Stimulated activated CD8-positive, alpha-beta memory T cell treated with anti-CD3 and anti-CD28 coated beads, Interleukin-2, amount 100 ng/mL, for 48 hours (primary cell): ENCODE measurements around the gene LMNA.
A peak's percentile ranks its signal among the peaks of the same experiment; 100 is the strongest.

Experiments
- DNase-seq, 2 donors: peaks; one replicate each; pipeline ENCODE4 v3.0.0-alpha.2; 2020; ENCODE audit warnings: low read depth in 2 of 2

Gene LMNA

DNA sequence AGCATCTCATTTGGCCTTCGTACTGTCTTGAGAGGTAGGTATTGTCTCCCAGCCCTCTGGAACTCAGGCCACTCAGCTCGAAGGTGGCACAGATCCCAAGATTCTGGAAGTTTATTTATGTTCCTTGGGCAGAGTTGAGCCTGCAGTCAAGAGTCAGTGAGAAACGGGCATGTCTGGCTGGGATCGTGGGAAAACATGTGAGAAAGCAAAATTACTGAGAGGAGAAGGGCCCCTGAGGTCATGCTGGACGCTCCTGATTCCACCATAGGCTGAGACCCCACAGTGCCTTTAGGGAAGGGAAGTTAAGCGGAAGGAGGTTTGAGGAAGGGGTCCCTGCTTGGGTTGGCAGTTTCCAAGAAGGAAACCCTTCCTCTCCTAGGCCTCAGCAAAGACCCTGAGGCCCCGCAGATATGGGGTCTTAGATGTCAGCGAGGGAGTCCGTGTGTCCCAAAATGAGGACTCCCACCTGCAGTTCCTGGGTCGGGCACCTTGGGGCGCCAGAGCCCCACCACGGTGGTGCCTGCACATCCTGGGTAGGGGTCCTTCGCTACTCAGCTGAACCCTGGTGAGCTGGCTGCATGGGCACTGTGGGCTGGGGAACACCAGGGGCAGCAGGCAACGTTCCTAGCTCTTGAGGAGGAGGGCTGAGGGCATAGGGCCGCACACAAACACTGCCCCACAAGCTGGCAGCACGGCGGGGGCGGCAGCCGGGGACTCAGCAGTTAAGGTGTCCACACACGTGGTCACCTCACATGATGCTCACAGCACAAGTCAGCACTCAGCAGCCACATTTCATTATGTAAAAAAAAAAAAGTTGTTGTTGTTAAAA lies 26.6 kb downstream of the LMNA start:
- DNase-seq = peak in 1 of 2 donors; percentile 41

DNA sequence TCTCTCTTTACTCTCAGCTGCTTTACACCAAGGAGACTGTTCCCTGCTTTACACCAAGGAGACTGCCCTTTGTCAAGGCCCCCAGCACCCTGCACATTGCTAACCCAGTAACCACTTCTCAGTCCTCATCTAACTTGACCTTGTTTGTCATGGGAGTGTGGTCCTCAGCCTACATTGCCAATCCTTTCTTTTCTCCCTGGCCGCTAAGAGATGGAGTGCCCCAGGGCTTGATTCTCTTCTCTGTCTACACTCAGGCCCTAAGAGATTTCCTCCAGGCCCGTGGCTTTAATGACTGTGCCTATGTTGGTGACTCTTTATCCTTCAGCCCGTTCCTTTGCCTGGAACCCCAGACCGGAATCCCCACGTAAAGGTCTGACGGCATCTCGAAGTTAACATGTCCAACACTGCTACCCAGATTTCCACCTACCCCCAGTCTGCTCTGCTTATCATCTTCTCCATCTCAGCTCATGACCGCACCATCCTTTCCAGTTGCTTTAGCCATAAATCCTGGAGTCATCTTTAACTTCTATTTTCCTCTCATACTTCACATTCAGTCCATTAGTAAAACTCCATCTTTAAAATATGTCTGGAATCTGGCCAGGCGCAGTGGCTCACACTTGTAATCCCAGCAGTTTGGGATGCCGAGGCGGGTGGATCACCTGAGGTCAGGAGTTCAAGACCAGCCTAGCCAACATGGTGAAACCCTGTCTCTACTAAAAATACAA lies 29.4 kb downstream of the LMNA start:
- DNase-seq = no peak

DNA sequence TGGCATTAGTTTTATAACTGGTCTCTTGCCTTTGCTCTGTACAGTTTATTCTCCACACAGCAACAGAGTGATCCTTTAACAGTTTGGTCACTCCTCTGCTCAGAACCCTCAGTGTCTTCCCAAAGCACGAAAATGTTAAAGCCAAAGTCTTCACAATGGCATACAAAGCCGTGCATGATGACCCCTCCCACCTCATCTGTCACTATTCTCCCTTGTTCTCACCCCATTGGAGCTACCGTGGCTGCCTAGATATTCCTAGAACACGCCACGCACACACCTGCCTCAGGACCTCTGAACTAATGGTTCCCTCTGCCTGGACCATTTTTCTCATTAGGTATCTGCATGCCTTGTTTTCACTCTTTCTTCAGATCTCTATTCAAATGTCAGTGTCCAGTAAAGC lies 30.2 kb downstream of the LMNA start:
- no peak for DNase-seq

DNA sequence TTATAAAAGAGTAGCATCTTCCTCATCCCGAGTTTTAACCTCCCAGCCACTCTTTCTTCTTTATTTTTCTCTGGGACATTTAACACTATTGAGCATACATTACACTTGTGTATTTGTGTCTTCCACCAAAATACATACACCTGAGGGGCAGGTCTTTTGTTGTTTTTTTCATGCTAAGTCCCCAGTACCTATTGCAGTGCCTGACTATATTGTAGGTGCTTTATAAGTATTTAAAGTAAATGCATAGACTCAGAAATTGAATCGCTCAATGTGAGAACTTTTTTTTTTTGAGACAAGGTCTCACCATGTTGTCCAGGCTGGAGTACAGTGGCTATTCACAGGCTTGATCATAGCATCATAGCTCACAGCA lies 31.1 kb downstream of the LMNA start:
- DNase-seq = no peak

DNA sequence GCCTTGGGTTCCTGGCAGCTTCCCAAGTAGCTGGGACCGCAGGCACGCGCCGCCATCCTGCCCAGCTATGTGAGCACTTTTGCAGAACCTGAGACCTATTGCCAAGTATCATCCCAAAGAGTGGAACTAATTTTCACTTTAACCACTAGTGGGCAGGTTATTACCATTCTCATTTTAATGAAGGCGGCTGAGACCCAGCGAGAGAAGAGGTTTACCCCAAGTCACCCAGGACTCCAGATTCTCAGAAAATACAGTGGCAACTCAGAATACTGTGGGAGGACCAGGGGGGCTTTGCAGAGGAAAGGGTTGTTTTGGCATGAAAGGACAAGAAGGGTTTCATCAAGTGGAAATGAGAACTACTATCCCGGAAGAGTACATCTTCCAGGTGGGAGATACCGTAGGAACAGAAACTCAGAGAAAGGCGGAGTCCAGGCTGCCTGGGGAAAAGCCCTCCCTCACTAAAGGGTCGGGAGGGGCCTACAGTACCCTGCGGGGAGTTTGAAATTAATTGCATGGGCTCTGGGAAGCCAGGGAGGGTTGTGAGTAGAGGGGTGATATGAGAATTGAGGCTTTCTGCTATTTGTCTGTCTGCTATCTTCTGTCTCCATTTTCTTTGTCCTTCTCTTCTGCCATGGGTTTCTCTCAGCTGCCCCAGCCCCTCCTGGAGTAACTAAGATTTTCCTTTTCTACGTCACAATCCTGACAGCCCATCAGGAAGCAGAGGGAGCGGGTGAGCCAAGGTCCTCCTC lies 31.7 kb downstream of the LMNA start:
- DNase-seq = no peak

DNA sequence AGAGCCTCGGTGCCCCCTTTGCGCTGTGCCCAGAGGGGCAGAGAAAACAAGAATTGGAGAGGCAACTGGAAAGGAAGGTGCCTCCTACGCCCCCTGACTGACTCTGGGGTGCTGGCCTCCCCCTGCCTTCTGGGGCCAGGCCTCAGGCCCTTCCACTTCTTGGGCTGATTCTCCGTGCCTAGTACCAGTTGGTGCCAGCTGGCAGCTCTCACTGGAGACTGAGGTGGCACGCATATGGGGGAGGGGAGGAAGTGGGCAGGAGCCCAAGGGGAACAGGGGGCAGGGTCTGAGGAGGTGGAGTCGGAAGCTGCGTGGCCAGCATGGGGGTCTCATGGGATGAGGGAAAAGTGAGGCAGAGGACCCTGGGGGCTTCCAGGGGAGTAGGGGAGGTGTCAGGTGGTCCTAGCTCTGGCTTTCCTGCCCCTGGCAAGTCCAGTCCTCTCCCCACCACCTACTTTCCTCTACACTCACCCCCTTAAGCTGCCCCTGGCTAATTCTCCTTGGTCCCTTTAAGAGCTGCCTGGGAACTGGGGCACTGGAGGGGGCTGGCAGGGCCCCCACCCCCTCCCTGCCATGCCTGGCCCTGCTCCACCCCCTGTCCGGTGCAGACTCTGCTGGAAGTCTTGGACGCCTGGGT lies 32.4 kb downstream of the LMNA start:
- no peak for DNase-seq

DNA sequence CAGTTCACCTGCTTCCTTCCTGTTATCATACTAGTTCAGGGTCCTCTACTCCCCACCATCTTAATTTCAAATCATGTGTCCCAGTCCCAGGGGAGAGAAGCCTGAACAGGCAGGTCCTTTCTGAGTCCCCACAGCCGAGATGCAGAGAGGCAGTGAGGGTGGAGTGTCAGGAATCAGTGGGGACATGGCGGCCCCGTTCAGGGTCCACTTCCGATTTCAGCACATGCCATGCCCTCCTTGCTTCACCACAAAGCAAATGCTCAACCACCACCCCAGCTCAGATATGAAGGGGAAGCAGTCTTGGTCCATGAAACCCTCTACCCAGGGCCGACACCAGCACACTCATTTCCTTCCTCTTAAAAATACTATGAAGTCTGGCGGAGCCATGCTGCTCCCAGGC lies 33.7 kb downstream of the LMNA start:
- no peak for DNase-seq

DNA sequence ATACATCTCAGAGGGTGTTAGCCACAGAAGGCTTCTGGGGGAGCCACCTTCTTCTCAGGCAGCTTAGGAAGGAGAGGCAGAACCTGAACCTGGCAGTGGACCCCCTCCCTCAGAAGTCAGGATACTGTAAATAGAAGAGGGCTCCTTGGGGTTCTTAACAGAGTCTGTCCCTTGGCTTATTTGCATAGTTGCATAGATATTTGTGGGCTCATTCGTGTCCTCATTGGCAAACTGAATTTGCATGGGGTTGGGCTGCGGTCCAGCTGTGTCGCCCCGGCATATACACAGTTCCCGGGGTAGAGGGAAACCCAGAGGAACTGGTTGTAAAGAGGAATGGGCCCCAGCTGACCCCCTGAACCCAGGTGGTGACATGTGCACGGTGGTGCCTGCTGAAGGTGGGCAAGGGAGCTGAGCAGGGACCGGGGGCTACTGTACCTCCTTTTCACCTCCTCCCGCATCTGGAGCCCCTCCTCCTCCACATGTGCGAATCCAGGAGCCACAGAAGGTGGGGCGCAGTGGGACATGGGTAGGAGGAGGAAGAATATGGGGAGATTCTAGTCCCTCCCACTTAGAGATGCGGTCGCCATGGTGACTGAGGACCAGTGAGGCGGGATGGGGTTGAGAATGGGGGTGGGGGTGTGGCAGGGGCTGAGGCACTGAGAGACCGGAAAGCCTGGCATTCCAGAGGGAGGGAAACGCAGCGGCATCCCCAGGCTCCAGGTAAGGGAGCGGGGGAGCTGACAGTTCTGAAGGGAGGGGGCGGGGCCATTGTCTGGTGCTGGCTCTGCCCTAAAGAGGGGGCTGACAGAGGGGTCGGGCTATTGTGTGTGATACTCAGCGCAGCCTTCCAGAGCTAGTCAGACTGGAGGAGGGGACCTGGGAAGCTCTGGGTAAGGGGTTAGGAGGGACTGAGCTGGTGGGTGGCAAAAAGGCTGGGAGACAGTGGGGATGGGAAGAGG lies 35.1 kb downstream of the LMNA start:
- DNase-seq = no peak

DNA sequence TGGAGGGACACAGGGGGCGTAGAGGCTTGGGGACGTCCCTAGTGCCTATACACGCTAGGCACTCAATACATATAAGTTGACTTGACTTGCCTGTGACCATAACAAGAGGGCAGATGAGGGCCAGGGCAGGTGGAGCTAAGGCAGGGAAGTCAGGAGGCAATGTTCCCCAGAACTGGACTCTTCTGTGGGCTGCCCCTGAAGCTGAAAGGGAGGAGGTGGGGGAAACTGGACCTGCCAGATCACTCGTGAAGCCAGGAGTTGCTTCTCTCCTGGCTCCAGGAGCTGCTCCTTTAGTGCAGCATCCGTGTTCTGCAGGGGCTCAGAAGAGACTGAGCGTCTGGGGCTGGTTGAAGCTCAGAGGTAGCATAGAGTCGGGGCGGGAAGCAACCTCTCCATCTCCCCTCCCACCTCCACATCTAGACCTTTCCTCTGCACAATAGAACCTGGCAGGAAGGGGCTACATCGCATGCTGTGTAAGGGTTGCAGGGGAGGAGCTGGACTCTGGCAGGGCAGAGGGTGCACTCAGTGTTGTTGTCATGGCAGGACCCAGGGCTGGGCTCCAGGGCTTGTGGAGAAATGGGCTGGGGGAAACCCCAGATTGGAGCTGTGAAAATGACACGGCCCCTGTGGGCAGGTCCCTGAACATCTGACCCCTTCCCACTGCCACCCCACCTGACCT lies 36.0 kb downstream of the LMNA start:
- no peak for DNase-seq

DNA sequence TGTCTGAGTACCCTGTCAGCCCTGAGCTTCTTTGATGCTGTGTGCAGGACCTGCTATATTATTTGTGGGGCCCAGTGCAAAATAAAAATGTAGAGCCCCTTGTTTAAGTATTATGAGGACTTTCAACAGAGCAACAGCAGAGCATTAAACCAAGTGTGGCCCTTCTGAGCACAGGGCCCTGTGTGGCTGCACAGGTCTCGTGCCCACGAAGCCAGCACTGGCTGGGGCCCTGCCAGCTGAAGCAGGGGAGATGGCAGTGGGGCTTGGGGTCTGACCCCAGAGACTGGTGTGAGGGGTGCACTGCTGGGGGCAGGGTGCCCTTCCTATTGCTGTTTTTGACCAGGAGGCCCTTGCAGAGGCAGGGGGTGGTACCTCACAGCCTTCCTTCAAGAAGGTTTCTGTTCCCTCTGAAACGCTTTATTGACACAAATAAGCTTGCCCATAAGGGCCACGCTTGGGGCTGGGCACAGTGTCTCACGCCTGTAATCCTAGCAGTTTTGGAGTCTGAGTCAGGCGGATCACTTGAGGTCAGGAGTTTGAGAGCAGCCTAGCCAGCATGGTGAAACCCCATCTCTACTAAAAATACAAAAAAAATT lies 36.7 kb downstream of the LMNA start:
- DNase-seq = no peak

DNA sequence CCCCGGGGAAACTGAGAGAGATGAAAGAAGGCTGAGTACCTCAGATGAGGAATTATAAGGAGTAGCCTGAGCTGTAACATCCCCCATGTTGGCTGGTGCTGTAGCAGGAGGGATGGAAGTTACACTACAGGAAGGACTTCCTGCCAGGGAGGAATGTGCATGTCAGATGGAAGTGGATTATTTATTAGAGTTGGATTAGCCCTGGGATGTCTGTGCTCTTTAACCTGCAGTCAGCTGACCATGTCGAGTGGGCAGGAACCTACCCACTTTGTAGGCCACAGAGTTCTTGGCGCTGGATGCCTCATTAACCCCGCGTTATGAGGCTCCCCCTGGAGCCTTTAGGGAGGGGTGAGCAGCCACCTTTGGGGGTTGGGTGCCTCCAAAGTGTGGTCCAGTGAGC lies 38.1 kb downstream of the LMNA start:
- no peak for DNase-seq

DNA sequence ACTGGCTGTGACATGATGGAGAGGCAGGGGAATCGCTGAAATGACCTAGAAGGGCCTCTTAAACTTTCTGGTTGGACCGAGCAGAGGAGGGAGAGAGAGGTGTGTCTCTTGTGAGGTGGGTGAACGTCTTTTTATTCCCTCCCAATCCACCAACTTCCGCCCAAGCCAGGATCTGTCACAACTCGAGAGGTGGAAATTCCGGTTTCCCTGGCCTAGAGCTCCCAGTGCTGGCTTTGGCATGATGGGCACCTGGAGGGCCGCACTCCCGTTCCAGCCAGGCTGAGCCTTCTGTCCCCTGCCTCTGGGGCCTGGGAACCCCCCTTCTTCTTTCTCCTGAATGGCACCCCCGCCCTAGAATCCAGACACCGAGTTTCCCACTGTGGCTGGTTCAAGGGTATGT lies 38.9 kb downstream of the LMNA start, which contains the start of gene SEMA4A:
SEMA4A (plus strand) TSS at position 224 of the 400 bp plus-strand sequence. CDS start 994 bp downstream, outside the sequence.
- DNase-seq = no peak

DNA sequence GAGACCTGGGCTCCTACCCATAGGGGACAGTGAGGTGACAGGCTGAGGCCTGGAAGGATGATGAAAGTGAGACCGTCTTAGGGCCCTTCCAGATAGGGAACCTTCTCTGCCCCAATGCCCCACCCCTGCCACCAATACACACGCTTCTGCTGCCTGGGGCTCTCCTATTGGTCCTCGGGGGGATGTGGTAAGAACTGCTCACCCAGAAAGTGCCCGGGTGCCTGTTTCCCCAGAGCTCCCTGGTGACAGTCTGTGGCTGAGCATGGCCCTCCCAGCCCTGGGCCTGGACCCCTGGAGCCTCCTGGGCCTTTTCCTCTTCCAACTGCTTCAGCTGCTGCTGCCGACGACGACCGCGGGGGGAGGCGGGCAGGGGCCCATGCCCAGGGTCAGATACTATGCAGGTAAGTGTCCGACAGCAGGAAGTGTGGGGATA lies 39.8 kb downstream of the LMNA start:
- DNase-seq = peak; percentile 25 to 71

DNA sequence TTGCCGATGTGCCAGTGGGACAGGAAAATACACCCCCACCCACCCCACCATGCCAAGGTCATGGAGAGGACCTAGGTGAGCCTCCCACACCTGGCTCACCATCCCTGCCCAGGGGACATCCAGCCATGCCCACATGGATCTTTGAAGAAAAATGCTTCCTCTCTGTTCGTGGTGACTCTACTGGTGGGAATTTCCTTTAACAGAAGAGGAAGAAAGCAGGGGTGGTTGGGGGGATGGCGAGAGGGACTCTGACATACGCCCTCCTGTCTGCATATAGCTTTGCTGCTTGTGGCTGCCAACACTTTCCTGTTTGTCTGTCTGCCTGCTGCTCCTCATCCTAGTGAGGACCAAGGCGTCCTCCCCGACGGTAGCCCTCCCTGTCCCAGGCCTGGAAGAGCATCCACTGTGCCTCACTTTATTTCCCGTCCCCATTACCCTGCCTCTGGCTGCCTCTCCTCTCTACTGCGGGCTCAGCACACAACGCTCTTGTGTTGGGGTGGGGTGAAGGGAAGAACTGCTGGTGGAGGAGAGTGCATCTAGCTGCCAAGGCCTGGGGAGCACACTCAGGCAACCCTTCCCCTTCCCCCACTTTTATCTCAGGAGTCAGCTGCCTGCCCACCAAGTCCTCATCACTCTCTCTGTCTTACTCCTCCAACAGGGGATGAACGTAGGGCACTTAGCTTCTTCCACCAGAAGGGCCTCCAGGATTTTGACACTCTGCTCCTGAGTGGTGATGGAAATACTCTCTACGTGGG lies 41.4 kb downstream of the LMNA start:
- DNase-seq = no peak

DNA sequence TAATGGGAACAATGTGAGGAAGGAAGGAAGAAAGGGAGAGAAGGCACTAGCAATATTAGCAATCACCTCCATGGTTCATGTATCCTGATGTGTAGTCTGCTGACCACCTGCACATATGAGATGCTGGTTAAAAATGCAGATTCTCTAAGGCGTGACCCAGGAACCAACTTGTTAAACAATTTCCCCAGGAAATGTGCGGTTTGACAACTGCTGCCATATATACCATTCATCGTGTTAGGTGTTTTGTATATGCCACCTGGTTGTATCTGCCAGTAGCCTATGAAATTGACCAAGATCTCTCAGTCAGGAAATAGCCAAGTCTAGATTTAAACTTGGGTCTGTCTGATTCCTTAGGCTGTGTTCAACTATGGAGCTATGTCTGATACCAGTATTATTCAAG lies 43.0 kb downstream of the LMNA start:
- no peak for DNase-seq

DNA sequence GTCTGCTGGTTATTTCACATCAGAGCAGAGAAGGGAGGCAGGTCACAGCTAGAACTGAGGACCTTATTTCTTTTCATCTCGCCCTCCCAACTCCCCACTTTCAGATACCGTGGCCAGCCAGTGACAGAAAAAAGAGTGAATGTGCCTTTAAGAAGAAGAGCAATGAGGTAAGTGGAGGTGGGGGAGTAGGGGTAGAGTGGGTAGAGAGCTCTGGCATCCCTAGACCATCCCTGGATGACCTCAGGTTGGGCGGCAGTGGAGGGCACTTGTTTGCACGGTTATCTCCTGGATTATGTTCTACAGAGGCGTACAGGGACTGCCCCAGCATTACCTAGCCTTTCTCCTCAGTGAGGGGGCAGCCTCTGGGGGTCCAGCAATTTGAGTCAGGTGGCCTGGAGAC lies 43.5 kb downstream of the LMNA start:
- no peak for DNase-seq

DNA sequence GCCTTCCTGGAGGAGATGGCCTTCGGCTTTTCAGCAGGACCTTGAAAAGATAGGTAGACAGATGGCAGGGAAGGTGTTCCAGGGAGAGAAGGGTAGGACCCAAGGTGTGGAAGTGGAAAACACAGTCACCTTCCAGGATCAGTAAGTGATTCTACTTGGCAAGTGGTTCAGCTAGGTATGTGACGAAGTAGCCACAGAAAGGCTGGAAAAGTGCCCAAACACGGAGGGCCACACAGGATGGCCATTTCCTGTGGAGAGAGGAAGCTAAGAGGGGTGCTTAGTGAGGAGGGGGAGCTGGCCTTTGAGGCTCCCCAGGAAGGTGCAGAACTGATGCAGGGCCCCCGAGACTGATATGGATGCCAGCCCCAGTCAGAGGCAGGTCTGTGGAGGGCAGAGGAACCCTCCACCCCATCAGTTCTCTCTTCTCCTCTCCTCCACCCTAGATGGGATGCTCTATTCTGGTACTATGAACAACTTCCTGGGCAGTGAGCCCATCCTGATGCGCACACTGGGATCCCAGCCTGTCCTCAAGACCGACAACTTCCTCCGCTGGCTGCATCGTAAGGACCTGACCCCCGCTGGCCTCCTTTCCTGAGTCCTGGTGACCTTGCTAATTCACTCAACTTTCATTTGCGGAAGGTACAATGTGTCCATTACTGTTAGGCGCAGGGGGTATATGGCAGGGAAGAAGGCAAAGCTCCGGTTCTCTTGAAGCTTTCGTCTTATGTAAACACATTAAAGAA lies 45.7 kb downstream of the LMNA start:
- DNase-seq = no peak

DNA sequence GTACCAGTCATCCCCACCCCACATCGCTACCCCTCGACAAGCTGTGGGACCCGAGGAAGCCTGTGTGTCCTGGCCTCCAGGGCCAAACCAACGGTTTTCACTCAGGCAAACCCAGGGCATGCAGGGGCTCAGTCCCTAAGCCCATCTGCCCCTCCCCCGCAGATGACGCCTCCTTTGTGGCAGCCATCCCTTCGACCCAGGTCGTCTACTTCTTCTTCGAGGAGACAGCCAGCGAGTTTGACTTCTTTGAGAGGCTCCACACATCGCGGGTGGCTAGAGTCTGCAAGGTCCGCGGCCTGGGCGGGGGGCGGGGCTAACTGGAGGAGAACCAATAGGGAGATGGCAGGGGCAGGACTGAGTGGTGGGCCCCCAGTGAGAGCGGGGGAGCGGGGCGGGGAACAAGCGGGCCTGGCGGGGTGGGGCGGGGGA lies 46.2 kb downstream of the LMNA start:
- DNase-seq = peak; percentile 67 to 83
